ENCODE results near the gene SUPT7L.
"Not testable (repeated sequence)": the region's sequence is repeated elsewhere in the genome, so short reads cannot be mapped to it uniquely, and the experiment has no call there.

Gene SUPT7L

GRCh38 chr2:27638037-27638637 is 25.3 kb downstream of the SUPT7L start:
- DNase-seq (ENCODE audit: low read depth in 2 of 2), result no peak

DNA sequence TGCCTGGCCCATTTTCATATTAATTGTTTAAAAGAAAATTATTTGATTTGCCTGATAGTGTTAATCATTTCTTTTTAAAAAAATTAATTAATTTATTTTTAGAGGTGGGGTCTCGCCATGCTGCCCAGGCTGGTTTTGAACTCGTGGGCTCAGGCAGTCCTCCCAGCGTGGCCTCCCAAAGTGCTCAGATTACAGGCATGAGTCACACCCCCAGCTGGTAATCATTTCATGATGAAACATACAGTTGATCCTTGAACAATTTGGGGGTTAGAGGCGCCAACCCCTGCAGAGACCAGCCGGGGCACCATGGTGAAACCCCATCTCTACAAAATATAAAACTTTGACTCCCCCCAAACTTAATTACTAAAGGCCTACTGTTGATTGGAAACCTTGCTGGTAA is 26.6 kb downstream of the SUPT7L start:
- no peak for DNase-seq (ENCODE audit: low read depth in 2 of 2)

DNA sequence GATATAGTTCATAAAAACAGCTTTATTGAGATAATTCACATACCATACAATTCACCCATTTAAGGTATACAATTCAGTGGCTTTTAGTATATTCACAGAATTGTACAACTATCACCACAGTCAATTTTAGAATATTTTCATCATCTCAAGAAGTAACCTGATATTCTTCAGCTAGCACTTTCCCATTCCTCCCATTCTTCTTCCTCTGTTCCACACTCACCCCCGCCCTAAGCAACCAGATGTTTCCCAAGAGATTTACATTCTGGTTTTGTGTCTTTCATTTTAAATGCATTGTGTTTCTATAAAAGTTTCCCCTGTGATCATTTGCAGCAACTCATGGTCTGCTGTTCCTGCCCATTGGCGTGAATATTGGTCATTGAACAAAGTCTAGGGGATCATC is 29.1 kb downstream of the SUPT7L start:
- DNase-seq (ENCODE audit: low read depth in 2 of 2), result no peak

GRCh38 chr2:27630257-27630656 is 33.2 kb downstream of the SUPT7L start:
- not testable (repeated sequence) for DNase-seq (ENCODE audit: low read depth in 2 of 2)

DNA sequence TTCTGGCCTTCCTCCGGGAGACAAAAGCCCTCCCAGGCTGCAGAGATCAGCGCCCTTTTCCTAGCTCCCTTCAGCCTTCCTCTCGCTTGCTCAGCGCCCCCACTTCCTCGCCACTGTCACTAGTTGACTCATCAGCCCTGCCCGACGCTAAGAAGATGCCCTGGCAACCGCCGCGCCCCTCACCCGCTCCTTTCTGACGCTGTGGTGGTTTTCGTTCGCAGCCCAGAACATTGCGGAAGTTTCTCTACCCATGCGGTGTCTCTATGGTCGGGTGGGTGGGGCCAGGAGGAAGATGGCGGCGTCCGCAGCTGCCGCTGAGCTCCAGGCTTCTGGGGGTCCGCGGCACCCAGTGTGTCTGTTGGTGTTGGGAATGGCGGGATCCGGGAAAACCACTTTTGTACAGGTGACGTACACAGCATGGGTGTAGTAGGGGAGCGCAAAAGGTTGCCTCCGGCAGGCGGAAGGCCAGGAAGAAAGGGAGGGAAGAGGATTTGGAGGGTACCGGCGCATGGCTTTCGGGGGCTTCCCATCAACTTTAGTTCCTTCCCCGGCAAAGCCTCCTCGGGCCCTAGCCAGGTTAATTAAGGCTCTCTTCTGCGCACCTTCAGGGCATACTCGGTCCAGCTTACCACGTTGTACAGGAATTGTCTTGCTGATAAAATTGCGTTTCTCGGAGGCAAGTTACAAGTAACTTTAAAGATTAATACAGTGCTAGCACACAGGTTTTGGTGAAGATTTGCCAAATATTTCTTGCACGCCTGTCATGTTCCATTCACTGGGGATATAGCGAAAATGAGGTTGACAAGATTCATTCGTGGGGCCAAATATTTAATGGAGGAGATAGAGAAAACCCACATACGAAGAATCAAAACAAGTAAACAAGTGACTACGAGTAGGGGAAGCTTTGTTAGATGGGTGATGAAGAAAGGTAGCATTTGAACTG is 34.4 kb downstream of the SUPT7L start, which contains the start of the genes CCDC121 and GPN1:
CCDC121 (minus strand) TSS at position 246 of the 943 bp plus-strand sequence. CDS start 1,213 bp downstream, outside the sequence.
GPN1 (plus strand) TSS at position 284 of the 943 bp plus-strand sequence; CDS start at position 293, 9 bp downstream.
- peak; percentile 90 to 93 for DNase-seq (ENCODE audit: low read depth in 2 of 2)

- DNase-seq (ENCODE audit: low read depth in 2 of 2), result no peak
Measured at GRCh38 chr2:27627963-27628766, 35.2 kb downstream of the SUPT7L start.

DNA sequence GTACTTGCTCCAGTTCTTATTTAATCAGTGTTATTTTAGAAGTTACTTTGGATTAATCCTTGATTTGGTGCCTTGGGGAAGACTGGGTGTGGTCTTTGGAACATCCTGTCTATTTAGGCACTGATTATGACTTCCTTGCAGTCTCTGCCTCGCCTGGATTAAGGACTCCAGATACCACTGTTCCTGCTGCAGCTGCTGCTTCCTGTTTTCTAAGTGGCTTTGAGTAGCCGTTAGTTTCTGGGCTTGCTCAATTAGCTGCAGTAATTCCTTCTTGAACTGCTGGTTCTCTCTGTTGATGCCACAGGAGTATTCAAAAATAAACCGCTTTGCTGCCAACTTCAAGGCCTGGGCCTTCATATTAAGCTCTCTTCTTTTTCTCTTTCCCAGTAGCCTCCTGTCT is 36.5 kb downstream of the SUPT7L start:
- DNase-seq (ENCODE audit: low read depth in 2 of 2), result not testable (repeated sequence)

DNA sequence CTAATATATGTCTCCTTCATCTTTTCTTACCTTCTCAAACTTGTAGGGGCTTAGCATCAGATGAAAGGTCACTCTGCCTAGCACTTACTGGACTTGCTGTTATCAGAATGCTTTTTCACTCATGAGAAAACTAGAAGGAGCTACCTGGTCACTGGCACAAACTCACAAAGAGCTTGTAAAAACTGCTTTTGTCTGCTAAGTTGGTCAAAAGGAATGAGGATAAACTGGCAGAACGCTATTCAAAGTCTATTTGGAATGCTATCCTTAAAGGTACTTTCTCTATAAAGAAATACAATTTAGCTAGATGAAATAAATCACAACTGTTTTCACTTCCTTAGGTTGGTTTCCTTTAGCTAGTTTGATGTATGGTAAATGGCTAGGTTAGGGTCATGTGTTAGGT is 37.1 kb downstream of the SUPT7L start:
- DNase-seq (ENCODE audit: low read depth in 2 of 2), result not testable (repeated sequence)

- DNase-seq (ENCODE audit: low read depth in 2 of 2), result no peak
Measured at GRCh38 chr2:27624943-27625342, 38.5 kb downstream of the SUPT7L start.

DNA sequence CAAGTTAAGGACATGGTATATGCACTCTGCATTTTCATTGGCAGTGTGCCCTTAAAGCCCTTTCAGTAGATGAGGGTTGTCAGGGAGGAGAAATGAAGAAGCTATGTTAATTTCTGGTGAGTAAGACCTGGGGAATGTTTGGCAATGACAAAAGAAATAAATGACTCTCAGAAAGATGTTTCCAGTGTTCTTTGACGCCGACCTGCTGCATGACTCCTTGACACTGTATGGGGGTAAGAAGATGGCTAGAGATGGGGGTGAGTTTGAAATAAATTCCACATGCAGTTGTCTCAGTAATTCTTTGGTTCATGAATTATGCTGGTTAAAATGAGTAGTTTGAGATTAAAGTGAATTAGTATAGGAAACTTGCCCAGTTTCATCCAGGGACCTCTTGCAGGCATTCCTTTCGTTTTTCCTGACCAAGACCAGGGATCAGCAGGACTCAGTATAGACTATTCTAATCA is 40.5 kb downstream of the SUPT7L start:
- DNase-seq (ENCODE audit: low read depth in 2 of 2), result no peak

- DNase-seq (ENCODE audit: low read depth in 2 of 2), result no peak
Measured at GRCh38 chr2:27621524-27621923, 41.9 kb downstream of the SUPT7L start.

- DNase-seq (ENCODE audit: low read depth in 2 of 2), result no peak
Measured at GRCh38 chr2:27615316-27615715, 48.1 kb downstream of the SUPT7L start.

GRCh38 chr2:27613985-27614384 is 49.4 kb downstream of the SUPT7L start:
- no peak for DNase-seq (ENCODE audit: low read depth in 2 of 2)

DNA sequence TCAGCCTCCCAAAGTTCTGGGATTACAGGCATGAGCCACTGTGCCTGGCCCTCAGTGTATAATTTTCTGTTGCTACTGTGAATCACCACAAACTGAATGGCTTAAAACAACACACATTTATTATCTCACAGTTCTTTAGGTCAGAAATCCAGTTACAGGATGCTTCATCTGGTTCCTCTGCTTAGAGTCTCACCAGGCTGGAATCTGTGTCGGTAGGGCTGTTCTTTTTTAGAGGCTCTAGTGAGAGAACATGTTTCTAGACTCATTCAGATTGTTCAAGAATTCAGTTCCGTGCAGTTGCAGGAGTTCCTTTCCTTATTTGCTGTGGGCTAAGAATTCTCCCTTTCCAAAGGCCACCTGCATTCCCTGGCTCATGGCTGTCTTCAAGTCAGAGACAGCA is 56.8 kb downstream of the SUPT7L start:
- no peak for DNase-seq (ENCODE audit: low read depth in 2 of 2)
